Sigmoid colon (tissue), 7 donors: ENCODE results near the gene SH3BP5. TPM values are rescaled to one million over a fixed set of nuclear protein-coding genes. Genes with fewer than 3 reads are reported as not detected.
"Not testable (repeated sequence)": the region's sequence is repeated elsewhere in the genome, so short reads cannot be mapped to it uniquely, and the experiment has no call there.

Experiments used
- DNase-seq: peaks from one replicate; pipeline ENCODE4 v3.0.0-alpha.2; 2019
- H3K27ac ChIP-seq, 4 donors: fragments of 200-600 bp; sonication (generic); one replicate each; pipeline ENCODE4 v1.5.1; 2016 to 2019; ENCODE audit warnings: mild to moderate bottlenecking in 1 of 4
- H3K27me3 ChIP-seq, 3 donors: fragments of 200-600 bp; sonication (generic); one replicate each; pipeline ENCODE4 v1.5.1; 2019; ENCODE audit warnings: mild to moderate bottlenecking in 1 of 3
- H3K36me3 ChIP-seq, 4 donors: fragments of 200-600 bp; sonication (generic); one replicate each; pipeline ENCODE4 v1.5.1; 2016 to 2019
- H3K4me1 ChIP-seq, 4 donors: fragments of 200-600 bp; sonication (generic); one replicate each; pipeline ENCODE4 v1.5.1; 2017 to 2019
- H3K4me3 ChIP-seq, 4 donors: fragments of 200-600 bp; sonication (generic); one replicate each; pipeline ENCODE4 v1.5.1; 2017 to 2019; ENCODE audit warnings: mild to moderate bottlenecking in 2 of 4, moderate library complexity in 1 of 4
- H3K9me3 ChIP-seq, 4 donors: fragments of 200-600 bp in 3 of 4; sonication (generic) in 3 of 4; one replicate each; pipeline versions ENCODE4 v1.5.1 to v1.6.1; 2013 to 2019
- EP300 ChIP-seq, 4 donors: sonication (generic); formaldehyde crosslinking; IDR thresholded peaks; one replicate each; pipeline ENCODE4 v1.6.1; 2017; ENCODE audit warnings: antibody characterized with exemption in 4 of 4
- POLR2A ChIP-seq, 2 donors: fragments of 450-650 bp; IDR thresholded peaks; one replicate each; pipeline ENCODE4 v1.6.1; 2016; ENCODE audit warnings: antibody characterized with exemption in 2 of 2, mild to moderate bottlenecking in 2 of 2, moderate library complexity in 2 of 2
- POLR2AphosphoS5 ChIP-seq, 4 donors: sonication (generic); formaldehyde crosslinking; IDR thresholded peaks; one replicate each; pipeline ENCODE4 v1.6.1; 2017; ENCODE audit warnings: antibody characterized with exemption in 4 of 4
- WGBS, 2 donors: extraction: QIAGEN DNeasy Blood & Tissue Kit; methylation state at CpG; one replicate each; pipeline ENCODE4 v1.1.7; 2013; 5-methylcytosine and 5-hydroxymethylcytosine counted together
- intact Hi-C: fragments of 100-400 bp; cut with DNase I; formaldehyde crosslinking; loops from one replicate; pipeline ENCODE4 v1.15.1; 2023
- polyA plus RNA-seq, 3 donors: library from polyadenylated mRNA; stranded (reverse); fragments of 200-250 nt; gene quantifications; one replicate each; pipeline ENCODE4 v1.2.3, GENCODE V29; 2013
- total RNA-seq, 4 donors: library from RNA; depleted of rRNA; stranded (reverse); fragments of >200 nt; gene quantifications; one replicate each; pipeline ENCODE4 v1.1.0, GENCODE V29; 2016
- TF ChIP-seq, protein P1 (sequence below), 4 experiments: fragments of 450-650 bp in 3 of 4; fragments of 200-600 bp in 1 of 4; IDR thresholded peaks; one replicate each; pipeline ENCODE4 v1.5.1; 2016 to 2019; ENCODE audit warnings: antibody characterized with exemption in 4 of 4, mild to moderate bottlenecking in 3 of 4, moderate library complexity in 2 of 4
- donor health status: healthy with polysubstance abuse.
- donor health status: Bipolar disorder and iron deficiency.
- donor health status: healthy.

The SH3BP5 gene
- total and polyA plus RNA-seq, 7 donors = 5.5 to 40.4 (median 31.2) TPM

- H3K9me3 ChIP-seq = no peaks in the 10 kb centered on the region
- H3K4me1 ChIP-seq = peaks cover 0 to 3% (median 0%) of the 10 kb centered on the region in 4 donors
- intact Hi-C loops = no loop called here
- no peak overlapping the region for H3K27ac ChIP-seq
- H3K27me3 ChIP-seq = no peaks in the 10 kb centered on the region
- TF ChIP-seq POLR2A (IDR thresholded peaks at IDR 0.05) (no peak), EP300 (IDR thresholded peaks at IDR 0.05) (no peak), POLR2AphosphoS5 (IDR thresholded peaks at IDR 0.05) (no peak)
- TF ChIP-seq, protein P1, sequence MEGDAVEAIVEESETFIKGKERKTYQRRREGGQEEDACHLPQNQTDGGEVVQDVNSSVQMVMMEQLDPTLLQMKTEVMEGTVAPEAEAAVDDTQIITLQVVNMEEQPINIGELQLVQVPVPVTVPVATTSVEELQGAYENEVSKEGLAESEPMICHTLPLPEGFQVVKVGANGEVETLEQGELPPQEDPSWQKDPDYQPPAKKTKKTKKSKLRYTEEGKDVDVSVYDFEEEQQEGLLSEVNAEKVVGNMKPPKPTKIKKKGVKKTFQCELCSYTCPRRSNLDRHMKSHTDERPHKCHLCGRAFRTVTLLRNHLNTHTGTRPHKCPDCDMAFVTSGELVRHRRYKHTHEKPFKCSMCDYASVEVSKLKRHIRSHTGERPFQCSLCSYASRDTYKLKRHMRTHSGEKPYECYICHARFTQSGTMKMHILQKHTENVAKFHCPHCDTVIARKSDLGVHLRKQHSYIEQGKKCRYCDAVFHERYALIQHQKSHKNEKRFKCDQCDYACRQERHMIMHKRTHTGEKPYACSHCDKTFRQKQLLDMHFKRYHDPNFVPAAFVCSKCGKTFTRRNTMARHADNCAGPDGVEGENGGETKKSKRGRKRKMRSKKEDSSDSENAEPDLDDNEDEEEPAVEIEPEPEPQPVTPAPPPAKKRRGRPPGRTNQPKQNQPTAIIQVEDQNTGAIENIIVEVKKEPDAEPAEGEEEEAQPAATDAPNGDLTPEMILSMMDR (IDR thresholded peaks at IDR 0.05) = no peak
- WGBS, 2 donors = 91 to 96% methylated on average over 4 of the region's 4 CpGs
- no peaks in the 10 kb centered on the region for H3K36me3 ChIP-seq
- no peak for DNase-seq
- H3K4me3 ChIP-seq = no peak overlapping the region
Measured at GRCh38 chr3:15372918-15373317, 40.5 kb upstream of the SH3BP5 start.

DNA sequence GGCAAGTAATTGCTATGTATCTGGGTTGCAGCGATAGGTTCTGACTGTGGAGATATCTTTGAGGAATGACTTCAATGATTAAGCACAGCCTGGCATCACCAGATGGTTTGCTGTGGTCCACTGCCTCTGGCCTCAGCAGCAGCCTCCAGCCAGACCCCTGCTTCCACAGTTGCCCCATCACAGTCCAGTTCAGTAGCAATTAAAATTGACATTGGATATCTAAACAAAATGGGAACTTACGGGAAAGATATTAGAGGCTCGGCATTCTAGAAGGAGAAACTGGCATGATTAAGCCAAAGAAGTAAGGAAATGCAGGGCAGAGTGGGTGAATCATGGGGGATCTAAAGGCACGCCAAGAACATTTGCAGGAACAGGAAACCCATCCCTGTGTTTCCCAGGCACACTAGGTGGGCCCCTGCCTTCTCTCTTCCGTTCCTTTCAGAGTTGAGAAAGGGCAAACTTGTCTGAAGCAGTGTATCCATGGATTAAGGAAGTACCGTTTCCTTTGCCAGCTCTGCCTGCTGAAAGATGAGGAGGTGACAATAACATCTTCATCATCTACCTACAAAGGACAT is 36.3 kb upstream of the SH3BP5 start:
- no peaks in the 10 kb centered on the region for H3K9me3 ChIP-seq
- no peak for DNase-seq
- H3K27ac ChIP-seq = no peak overlapping the region
- H3K27me3 ChIP-seq = no peaks in the 10 kb centered on the region
- intact Hi-C loops = no loop called here
- no peaks in the 10 kb centered on the region for H3K4me1 ChIP-seq
- H3K36me3 ChIP-seq = no peaks in the 10 kb centered on the region
- WGBS, 2 donors = 88 to 92% methylated on average over 6 of the region's 6 CpGs
- no peak overlapping the region for H3K4me3 ChIP-seq
- TF ChIP-seq POLR2AphosphoS5 (IDR thresholded peaks at IDR 0.05) = no peak
- TF ChIP-seq EP300 (IDR thresholded peaks at IDR 0.05) = no peak
- TF ChIP-seq POLR2A (IDR thresholded peaks at IDR 0.05) = no peak

DNA sequence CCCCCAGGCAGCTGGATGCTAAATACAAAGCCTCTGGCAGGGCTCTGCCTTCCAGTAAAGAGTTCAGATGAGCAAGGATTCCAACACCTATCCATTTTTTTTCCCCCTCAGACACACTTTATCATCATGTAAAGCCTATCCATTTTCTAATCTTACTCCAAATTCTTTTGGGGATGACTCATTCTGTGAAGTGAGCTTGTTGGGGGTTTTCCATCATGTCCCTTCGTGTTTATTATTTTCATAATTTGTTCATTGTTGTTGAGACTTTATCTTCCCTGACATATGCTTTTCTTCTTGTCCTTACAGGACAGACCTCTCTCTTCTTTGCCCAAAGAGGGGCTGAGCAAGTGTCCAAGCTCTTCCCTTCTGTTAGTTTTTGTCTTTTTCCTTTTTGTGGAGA is 34.7 kb upstream of the SH3BP5 start:
- Histone ChIP-seq H3K4me1 (no peaks in the 10 kb centered on the region), H3K9me3 (no peaks in the 10 kb centered on the region), H3K36me3 (no peaks in the 10 kb centered on the region), H3K27me3 (no peaks in the 10 kb centered on the region), H3K4me3 (no peak overlapping the region), H3K27ac (no peak overlapping the region)
- no peak for TF ChIP-seq POLR2AphosphoS5 (IDR thresholded peaks at IDR 0.05)
- TF ChIP-seq POLR2A (IDR thresholded peaks at IDR 0.05) = no peak
- TF ChIP-seq, protein P1 (IDR thresholded peaks at IDR 0.05) = no peak
- TF ChIP-seq EP300 (IDR thresholded peaks at IDR 0.05) = no peak
- intact Hi-C loops = no loop called here
- no peak for DNase-seq
- WGBS, 2 donors = 57 to 67% methylated on average over 1 of the region's 1 CpG

DNA sequence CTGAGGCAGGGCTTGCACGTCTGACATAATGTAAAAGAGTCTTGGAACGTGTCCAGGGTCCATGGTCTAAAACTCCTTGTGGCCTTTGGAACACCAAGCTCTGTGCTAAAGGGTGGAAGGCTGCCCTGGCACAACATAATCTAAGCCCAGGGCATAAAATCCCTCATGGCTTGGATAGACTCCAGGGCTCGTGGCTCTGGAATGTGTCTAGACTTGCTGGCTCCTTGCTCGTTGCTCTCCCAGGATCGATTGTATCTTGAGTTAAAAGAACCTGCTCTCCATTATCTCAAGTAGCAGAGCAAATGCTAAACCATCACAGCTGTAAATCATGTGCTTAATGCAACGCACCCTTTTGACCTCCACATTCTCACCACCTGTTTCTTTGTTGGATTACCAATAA is 31.7 kb upstream of the SH3BP5 start:
- H3K4me1 ChIP-seq, H3K4me3 ChIP-seq, DNase-seq, H3K27me3 ChIP-seq, H3K27ac ChIP-seq, intact Hi-C loops, H3K36me3 ChIP-seq, H3K9me3 ChIP-seq: not testable (repeated sequence)
- WGBS, 2 donors = 10 to 53% methylated on average over 6 of the region's 6 CpGs

- intact Hi-C loops = no loop called here
- Histone ChIP-seq H3K9me3 (no peaks in the 10 kb centered on the region), H3K27me3 (no peaks in the 10 kb centered on the region), H3K4me1 (no peaks in the 10 kb centered on the region), H3K27ac (peak overlapping the region in 2 of 4 donors; percentile 20 to 32), H3K4me3 (no peak overlapping the region), H3K36me3 (no peaks in the 10 kb centered on the region)
- 50 to 68% methylated on average over 11 of the region's 11 CpGs for WGBS, 2 donors
- TF ChIP-seq, protein P1 (IDR thresholded peaks at IDR 0.05) = no peak
- TF ChIP-seq POLR2AphosphoS5 (IDR thresholded peaks at IDR 0.05) (no peak), EP300 (IDR thresholded peaks at IDR 0.05) (no peak), POLR2A (IDR thresholded peaks at IDR 0.05) (no peak)
- DNase-seq = no peak
Measured at GRCh38 chr3:15361494-15362214, 29.3 kb upstream of the SH3BP5 start.
